IPS-18c (cell line): ENCODE measurements around the gene CFAP57.

ENCODE experiments used
- H3K4me3 ChIP-seq: 2 replicates; pipeline ENCODE4 v1.7.0; 2013; ENCODE audit warnings: low read depth, mild to moderate bottlenecking, low read length, moderate library complexity; ENCODE audit not compliant: insufficient read depth
- H3K9me3 ChIP-seq: one replicate; pipeline ENCODE4 v1.6.1; 2013; ENCODE audit warnings: mild to moderate bottlenecking, low read length, moderate library complexity; ENCODE audit not compliant: control insufficient read depth, insufficient read depth

Gene CFAP57

GRCh38 chr1:43237121-43237520 lies 65.0 kb downstream of the CFAP57 start:
- Histone ChIP-seq H3K4me3 (no peak overlapping the region), H3K9me3 (no peaks in the 10 kb centered on the region)

GRCh38 chr1:43238085-43238484 lies 66.0 kb downstream of the CFAP57 start:
- no peaks in the 10 kb centered on the region for H3K9me3 ChIP-seq
- H3K4me3 ChIP-seq: no peak overlapping the region

GRCh38 chr1:43238991-43239469 lies 66.9 kb downstream of the CFAP57 start:
- Histone ChIP-seq H3K9me3 (no peaks in the 10 kb centered on the region), H3K4me3 (no peak overlapping the region)

- no peak overlapping the region for H3K4me3 ChIP-seq
- no peaks in the 10 kb centered on the region for H3K9me3 ChIP-seq
Measured at GRCh38 chr1:43239484-43239883, 67.4 kb downstream of the CFAP57 start.

- H3K4me3 ChIP-seq: no peak overlapping the region
- no peaks in the 10 kb centered on the region for H3K9me3 ChIP-seq
Measured at GRCh38 chr1:43241413-43241836, 69.3 kb downstream of the CFAP57 start.

GRCh38 chr1:43243299-43243698 lies 71.2 kb downstream of the CFAP57 start:
- no peak overlapping the region for H3K4me3 ChIP-seq
- no peaks in the 10 kb centered on the region for H3K9me3 ChIP-seq

- H3K9me3 ChIP-seq: peaks cover 3% of the 10 kb centered on the region
Measured at GRCh38 chr1:43246466-43247213, 74.5 kb downstream of the CFAP57 start.

GRCh38 chr1:43247256-43247921 lies 75.3 kb downstream of the CFAP57 start:
- peaks cover 3% of the 10 kb centered on the region for H3K9me3 ChIP-seq
- H3K4me3 ChIP-seq: no peak overlapping the region

More at GRCh38 chr1:43246466-43247213, 74.5 kb downstream of the CFAP57 start:
- no peak overlapping the region for H3K4me3 ChIP-seq

- no peak overlapping the region for H3K4me3 ChIP-seq
- peaks cover 3% of the 10 kb centered on the region for H3K9me3 ChIP-seq
Measured at GRCh38 chr1:43250351-43250761, 78.2 kb downstream of the CFAP57 start.

GRCh38 chr1:43251024-43251423 lies 78.9 kb downstream of the CFAP57 start:
- Histone ChIP-seq H3K9me3 (peaks cover 3% of the 10 kb centered on the region), H3K4me3 (no peak overlapping the region)

GRCh38 chr1:43252225-43252624 lies 80.1 kb downstream of the CFAP57 start:
- Histone ChIP-seq H3K4me3 (no peak overlapping the region), H3K9me3 (peaks cover 3% of the 10 kb centered on the region)

- Histone ChIP-seq H3K9me3 (peaks cover 3% of the 10 kb centered on the region), H3K4me3 (no peak overlapping the region)
Measured at GRCh38 chr1:43253173-43253572, 81.0 kb downstream of the CFAP57 start.

GRCh38 chr1:43253876-43254275 lies 81.7 kb downstream of the CFAP57 start:
- H3K4me3 ChIP-seq: no peak overlapping the region
- H3K9me3 ChIP-seq: peaks cover 3% of the 10 kb centered on the region

GRCh38 chr1:43255438-43256210 lies 83.5 kb downstream of the CFAP57 start:
- H3K9me3 ChIP-seq: no peaks in the 10 kb centered on the region
- no peak overlapping the region for H3K4me3 ChIP-seq

GRCh38 chr1:43256675-43257570 lies 84.8 kb downstream of the CFAP57 start:
- Histone ChIP-seq H3K4me3 (no peak overlapping the region), H3K9me3 (no peaks in the 10 kb centered on the region)

GRCh38 chr1:43258370-43258769 lies 86.2 kb downstream of the CFAP57 start:
- peaks cover 3% of the 10 kb centered on the region for H3K9me3 ChIP-seq

GRCh38 chr1:43265431-43265830 lies 93.3 kb downstream of the CFAP57 start:
- H3K9me3 ChIP-seq: peaks cover 5% of the 10 kb centered on the region
- H3K4me3 ChIP-seq: no peak overlapping the region

More at GRCh38 chr1:43258370-43258769, 86.2 kb downstream of the CFAP57 start:
- H3K4me3 ChIP-seq: no peak overlapping the region
